ENCODE data around the gene PDCD1. TPM values are rescaled to one million over a fixed set of nuclear protein-coding genes. Genes with fewer than 3 reads are reported as not detected.

PDCD1 gene
- total RNA-seq, 2 experiments from 2014 or later: 9.5 to 11.4 TPM

DNA sequence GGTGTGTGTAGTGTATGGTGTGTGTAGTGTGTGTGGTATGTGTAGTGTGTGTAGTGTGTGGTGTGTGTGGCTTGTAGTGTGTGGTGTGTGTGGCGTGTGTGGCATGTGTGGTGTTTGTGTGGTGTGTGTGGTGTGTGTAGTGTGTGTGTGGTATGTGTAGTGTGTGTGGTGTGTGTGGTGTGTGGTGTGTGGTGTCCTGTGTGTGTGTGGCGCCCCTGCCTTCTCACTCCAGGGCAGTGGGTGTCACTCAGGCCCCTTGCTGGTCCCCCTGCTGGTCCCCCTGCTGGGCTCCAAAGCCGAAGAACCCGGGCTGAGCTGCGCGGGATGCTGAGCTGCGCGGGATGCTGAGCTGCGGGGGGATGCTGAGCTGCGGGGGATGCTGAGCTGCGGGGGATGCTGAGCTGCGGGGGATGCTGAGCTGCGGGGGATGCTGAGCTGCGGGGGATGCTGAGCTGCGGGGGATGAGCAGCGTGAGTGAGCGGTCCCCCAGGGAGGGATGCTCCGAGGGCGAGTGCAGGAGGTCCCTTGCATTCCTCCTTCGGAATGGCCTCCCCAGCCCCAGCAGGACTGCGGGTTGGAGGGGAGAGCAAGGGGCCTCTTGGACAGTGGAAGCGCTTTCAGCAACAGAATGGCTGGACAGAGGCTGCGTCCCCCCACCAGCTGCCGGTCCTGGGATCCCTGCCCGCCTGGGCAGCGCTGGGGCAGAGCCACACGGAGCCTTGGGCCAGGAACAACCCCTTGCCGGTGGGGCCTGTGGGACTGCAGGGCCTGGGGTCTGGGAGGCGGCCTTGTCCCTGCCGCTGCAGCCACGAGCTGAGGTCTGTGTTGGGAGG is 7.5 kb upstream of the PDCD1 start:
- ATAC-seq (ENCODE audit: poor library complexity) (no peak), DNase-seq (peak in 1 of 14 experiments; percentile 51)
- POLR2A ChIA-PET: interaction anchor here (0.9 kb wide), 1 partner anchor 132 kb away, joined by 3 read pairs; the partner anchor contains the start of gene D2HGDH
- Histone ChIP-seq H3K4me3 (ENCODE audit: low read length) (no peak overlapping the region), H3K36me3 (ENCODE audit: insufficient read depth, low read length) (no peaks in the 10 kb centered on the region), H3K9me3 (ENCODE audit: control insufficient read depth in 1 of 2, insufficient read depth in 1 of 2, low read length in 2 of 2) (no peaks in the 10 kb centered on the region), H3K4me1 (ENCODE audit: insufficient read depth, low read length) (peaks cover 93% of the 10 kb centered on the region), H3K27me3 (ENCODE audit: control insufficient read depth in 1 of 2, insufficient read depth in 2 of 2, low read length in 2 of 2) (peaks cover 0 to 6% of the 10 kb centered on the region in 2 experiments), H3K27ac (ENCODE audit: low read depth in 1 of 2, low read length in 2 of 2) (no peak overlapping the region)
- Mint-ChIP-seq H3K4me1 (ENCODE audit: low read depth) (peaks cover 67% of the 10 kb centered on the region), H3K27me3 (peaks cover 37% of the 10 kb centered on the region), H3K9me3 (no peaks in the 10 kb centered on the region), H3K27ac (no peak overlapping the region), H3K36me3 (ENCODE audit: low read depth) (no peaks in the 10 kb centered on the region), H3K4me3 (no peak overlapping the region)
- TF ChIP-seq, protein P1, sequence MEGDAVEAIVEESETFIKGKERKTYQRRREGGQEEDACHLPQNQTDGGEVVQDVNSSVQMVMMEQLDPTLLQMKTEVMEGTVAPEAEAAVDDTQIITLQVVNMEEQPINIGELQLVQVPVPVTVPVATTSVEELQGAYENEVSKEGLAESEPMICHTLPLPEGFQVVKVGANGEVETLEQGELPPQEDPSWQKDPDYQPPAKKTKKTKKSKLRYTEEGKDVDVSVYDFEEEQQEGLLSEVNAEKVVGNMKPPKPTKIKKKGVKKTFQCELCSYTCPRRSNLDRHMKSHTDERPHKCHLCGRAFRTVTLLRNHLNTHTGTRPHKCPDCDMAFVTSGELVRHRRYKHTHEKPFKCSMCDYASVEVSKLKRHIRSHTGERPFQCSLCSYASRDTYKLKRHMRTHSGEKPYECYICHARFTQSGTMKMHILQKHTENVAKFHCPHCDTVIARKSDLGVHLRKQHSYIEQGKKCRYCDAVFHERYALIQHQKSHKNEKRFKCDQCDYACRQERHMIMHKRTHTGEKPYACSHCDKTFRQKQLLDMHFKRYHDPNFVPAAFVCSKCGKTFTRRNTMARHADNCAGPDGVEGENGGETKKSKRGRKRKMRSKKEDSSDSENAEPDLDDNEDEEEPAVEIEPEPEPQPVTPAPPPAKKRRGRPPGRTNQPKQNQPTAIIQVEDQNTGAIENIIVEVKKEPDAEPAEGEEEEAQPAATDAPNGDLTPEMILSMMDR (IDR thresholded peaks at IDR 0.05): no peak
- intact Hi-C loops (cut with DNase I, micrococcal nuclease): loop anchor here in 1 of 2 experiments (5.0 to 10.0 kb wide), 2 partner anchors 34 to 51 kb away; no protein-coding TSS in a partner anchor
- CTCF ChIA-PET: no interaction called here

DNA sequence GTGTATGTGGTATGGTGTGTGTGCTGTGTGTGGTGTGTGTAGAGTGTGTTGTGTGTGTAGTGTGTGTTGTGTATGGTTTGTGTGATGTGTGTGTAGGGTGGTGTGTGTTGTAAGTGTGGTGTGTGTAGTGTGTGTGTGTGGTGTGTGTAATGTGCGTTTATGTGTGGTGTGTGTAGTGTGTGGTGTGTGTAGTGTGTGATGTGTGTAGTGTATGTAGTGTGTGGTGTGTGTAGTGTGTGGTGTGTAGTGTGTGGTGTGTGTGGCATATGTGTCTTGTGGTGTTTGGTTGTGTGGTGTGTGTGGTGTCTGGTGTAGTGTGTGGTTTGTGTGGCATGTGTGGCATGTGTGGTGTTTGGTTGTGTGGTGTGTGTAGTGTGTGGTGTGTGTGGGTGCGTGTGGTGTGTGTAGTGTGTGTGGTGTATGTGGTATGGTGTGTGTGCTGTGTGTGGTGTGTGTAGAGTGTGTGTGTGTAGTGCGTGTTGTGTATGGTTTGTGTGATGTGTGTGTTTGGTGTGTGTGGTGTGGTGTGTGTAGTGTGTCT is 6.8 kb upstream of the PDCD1 start:
- ChIA-PET POLR2A (no interaction called here), CTCF (no interaction called here)
- TF ChIP-seq, protein P1 (IDR thresholded peaks at IDR 0.05): no peak
- Mint-ChIP-seq H3K9me3 (no peaks in the 10 kb centered on the region), H3K27me3 (peaks cover 37% of the 10 kb centered on the region), H3K36me3 (ENCODE audit: low read depth) (no peaks in the 10 kb centered on the region), H3K27ac (no peak overlapping the region), H3K4me1 (ENCODE audit: low read depth) (peaks cover 65% of the 10 kb centered on the region), H3K4me3 (no peak overlapping the region)
- H3K4me3 ChIP-seq (ENCODE audit: low read length): no peak overlapping the region
- no peak overlapping the region for H3K27ac ChIP-seq (ENCODE audit: low read depth in 1 of 2, low read length in 2 of 2)
- H3K27me3 ChIP-seq (ENCODE audit: control insufficient read depth in 1 of 2, insufficient read depth in 2 of 2, low read length in 2 of 2): peaks cover 0 to 6% of the 10 kb centered on the region in 2 experiments
- intact Hi-C loops (cut with DNase I, micrococcal nuclease): loop anchor here in 1 of 2 experiments (5.0 to 10.0 kb wide), 2 partner anchors 33 to 51 kb away; no protein-coding TSS in a partner anchor
- no peaks in the 10 kb centered on the region for H3K9me3 ChIP-seq (ENCODE audit: control insufficient read depth in 1 of 2, insufficient read depth in 1 of 2, low read length in 2 of 2)
- ATAC-seq (ENCODE audit: poor library complexity): no peak
- peaks cover 93% of the 10 kb centered on the region for H3K4me1 ChIP-seq (ENCODE audit: insufficient read depth, low read length)
- H3K36me3 ChIP-seq (ENCODE audit: insufficient read depth, low read length): no peaks in the 10 kb centered on the region
- DNase-seq: no peak

DNA sequence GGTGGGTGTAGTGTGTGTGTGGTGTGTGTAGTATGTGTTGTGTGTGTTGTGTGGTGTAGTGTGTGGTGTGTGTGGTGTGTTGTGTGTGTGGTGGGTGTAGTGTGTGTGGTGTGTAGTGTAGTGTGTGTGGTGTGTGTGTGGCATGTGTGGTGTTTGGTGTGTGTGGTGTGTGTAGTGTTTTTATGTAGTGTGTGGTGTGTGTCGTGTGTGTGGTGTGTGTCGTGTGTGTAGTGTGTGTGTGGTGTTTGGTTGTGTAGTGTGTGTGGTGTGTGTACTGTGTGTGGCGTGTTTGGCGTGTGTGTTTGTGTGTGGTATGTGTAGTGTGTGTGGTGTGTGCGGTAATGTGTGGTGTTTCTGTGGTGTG is 6.1 kb upstream of the PDCD1 start:
- Mint-ChIP-seq H3K9me3 (no peaks in the 10 kb centered on the region), H3K4me1 (ENCODE audit: low read depth) (peaks cover 67% of the 10 kb centered on the region), H3K27me3 (peaks cover 38% of the 10 kb centered on the region), H3K27ac (no peak overlapping the region), H3K36me3 (ENCODE audit: low read depth) (no peaks in the 10 kb centered on the region), H3K4me3 (no peak overlapping the region)
- ChIA-PET CTCF (no interaction called here), POLR2A (no interaction called here)
- Histone ChIP-seq H3K27ac (ENCODE audit: low read depth in 1 of 2, low read length in 2 of 2) (no peak overlapping the region), H3K27me3 (ENCODE audit: control insufficient read depth in 1 of 2, insufficient read depth in 2 of 2, low read length in 2 of 2) (peaks cover 0 to 6% of the 10 kb centered on the region in 2 experiments), H3K36me3 (ENCODE audit: insufficient read depth, low read length) (no peaks in the 10 kb centered on the region), H3K4me1 (ENCODE audit: insufficient read depth, low read length) (peaks cover 93% of the 10 kb centered on the region), H3K4me3 (ENCODE audit: low read length) (no peak overlapping the region), H3K9me3 (ENCODE audit: control insufficient read depth in 1 of 2, insufficient read depth in 1 of 2, low read length in 2 of 2) (no peaks in the 10 kb centered on the region)
- TF ChIP-seq, protein P1 (IDR thresholded peaks at IDR 0.05): no peak
- DNase-seq: no peak
- intact Hi-C loops (cut with DNase I, micrococcal nuclease): loop anchor here in 1 of 2 experiments (5.0 to 10.0 kb wide), 2 partner anchors 33 to 50 kb away; no protein-coding TSS in a partner anchor
- ATAC-seq (ENCODE audit: poor library complexity): no peak
